ENCODE measurements around the gene PMFBP1. TPM values are rescaled to one million over a fixed set of nuclear protein-coding genes. Genes with fewer than 3 reads are reported as not detected.

Gene PMFBP1
- polyA plus RNA-seq, 1 donor: 4.7 TPM

GRCh38 chr16:72187551-72187950, 15.6 kb upstream of the PMFBP1 start:
- Histone ChIP-seq H3K4me3 (ENCODE audit: low read length) (no peak overlapping the region), H3K27ac (ENCODE audit: low read length) (no peak overlapping the region), H3K36me3 (ENCODE audit: control insufficient read depth, insufficient read depth, low read length) (no peaks in the 10 kb centered on the region), H3K27me3 (ENCODE audit: control insufficient read depth, insufficient read depth, low read length) (no peaks in the 10 kb centered on the region), H3K9me3 (ENCODE audit: control insufficient read depth, low read depth, low read length) (no peaks in the 10 kb centered on the region), H3K4me1 (ENCODE audit: control insufficient read depth, insufficient read depth, low read length) (no peaks in the 10 kb centered on the region)
- DNase-seq: no peak
- no CpG with 5 or more reads among the region's 6 CpGs for WGBS (ENCODE audit: insufficient coverage, low lambda C conversion rate)

GRCh38 chr16:72182976-72183375, 11.0 kb upstream of the PMFBP1 start:
- Histone ChIP-seq H3K4me1 (ENCODE audit: control insufficient read depth, insufficient read depth, low read length) (no peaks in the 10 kb centered on the region), H3K27me3 (ENCODE audit: control insufficient read depth, insufficient read depth, low read length) (no peaks in the 10 kb centered on the region), H3K4me3 (ENCODE audit: low read length) (no peak overlapping the region), H3K36me3 (ENCODE audit: control insufficient read depth, insufficient read depth, low read length) (no peaks in the 10 kb centered on the region), H3K27ac (ENCODE audit: low read length) (no peak overlapping the region), H3K9me3 (ENCODE audit: control insufficient read depth, low read depth, low read length) (no peaks in the 10 kb centered on the region)
- DNase-seq: no peak

GRCh38 chr16:72179204-72179970, 7.4 kb upstream of the PMFBP1 start:
- Histone ChIP-seq H3K27ac (ENCODE audit: low read length) (no peak overlapping the region), H3K4me1 (ENCODE audit: control insufficient read depth, insufficient read depth, low read length) (no peaks in the 10 kb centered on the region), H3K9me3 (ENCODE audit: control insufficient read depth, low read depth, low read length) (no peaks in the 10 kb centered on the region), H3K4me3 (ENCODE audit: low read length) (no peak overlapping the region), H3K36me3 (ENCODE audit: control insufficient read depth, insufficient read depth, low read length) (no peaks in the 10 kb centered on the region), H3K27me3 (ENCODE audit: control insufficient read depth, insufficient read depth, low read length) (no peaks in the 10 kb centered on the region)
- 50% methylated on average over 1 of the region's 5 CpGs for WGBS (ENCODE audit: insufficient coverage, low lambda C conversion rate)
- DNase-seq: peak; percentile 19 to 61

GRCh38 chr16:72174726-72175125, 2.8 kb upstream of the PMFBP1 start:
- Histone ChIP-seq H3K9me3 (ENCODE audit: control insufficient read depth, low read depth, low read length) (no peaks in the 10 kb centered on the region), H3K4me3 (ENCODE audit: low read length) (no peak overlapping the region), H3K4me1 (ENCODE audit: control insufficient read depth, insufficient read depth, low read length) (no peaks in the 10 kb centered on the region), H3K27ac (ENCODE audit: low read length) (no peak overlapping the region), H3K27me3 (ENCODE audit: control insufficient read depth, insufficient read depth, low read length) (no peaks in the 10 kb centered on the region), H3K36me3 (ENCODE audit: control insufficient read depth, insufficient read depth, low read length) (no peaks in the 10 kb centered on the region)
- DNase-seq: no peak
- WGBS (ENCODE audit: insufficient coverage, low lambda C conversion rate): no CpG with 5 or more reads among the region's 2 CpGs

GRCh38 chr16:72173997-72174396, 2.0 kb upstream of the PMFBP1 start:
- H3K4me3 ChIP-seq (ENCODE audit: low read length): no peak overlapping the region
- H3K4me1 ChIP-seq (ENCODE audit: control insufficient read depth, insufficient read depth, low read length): no peaks in the 10 kb centered on the region
- H3K27me3 ChIP-seq (ENCODE audit: control insufficient read depth, insufficient read depth, low read length): no peaks in the 10 kb centered on the region
- WGBS (ENCODE audit: insufficient coverage, low lambda C conversion rate): no CpG with 5 or more reads among the region's 1 CpG
- H3K27ac ChIP-seq (ENCODE audit: low read length): no peak overlapping the region
- DNase-seq: no peak
- H3K36me3 ChIP-seq (ENCODE audit: control insufficient read depth, insufficient read depth, low read length): no peaks in the 10 kb centered on the region
- H3K9me3 ChIP-seq (ENCODE audit: control insufficient read depth, low read depth, low read length): no peaks in the 10 kb centered on the region

- DNase-seq: no peak
- H3K9me3 ChIP-seq (ENCODE audit: control insufficient read depth, low read depth, low read length): no peaks in the 10 kb centered on the region
- H3K4me3 ChIP-seq (ENCODE audit: low read length): no peak overlapping the region
- H3K36me3 ChIP-seq (ENCODE audit: control insufficient read depth, insufficient read depth, low read length): no peaks in the 10 kb centered on the region
- WGBS (ENCODE audit: insufficient coverage, low lambda C conversion rate): no CpG with 5 or more reads among the region's 1 CpG
- H3K4me1 ChIP-seq (ENCODE audit: control insufficient read depth, insufficient read depth, low read length): no peaks in the 10 kb centered on the region
- H3K27ac ChIP-seq (ENCODE audit: low read length): no peak overlapping the region
- H3K27me3 ChIP-seq (ENCODE audit: control insufficient read depth, insufficient read depth, low read length): no peaks in the 10 kb centered on the region
Observed at GRCh38 chr16:72171236-72171635, 719 bp downstream of the PMFBP1 start.

GRCh38 chr16:72169708-72170107, 2.2 kb downstream of the PMFBP1 start:
- H3K27ac ChIP-seq (ENCODE audit: low read length): no peak overlapping the region
- H3K4me3 ChIP-seq (ENCODE audit: low read length): no peak overlapping the region
- no peaks in the 10 kb centered on the region for H3K27me3 ChIP-seq (ENCODE audit: control insufficient read depth, insufficient read depth, low read length)
- no peaks in the 10 kb centered on the region for H3K36me3 ChIP-seq (ENCODE audit: control insufficient read depth, insufficient read depth, low read length)
- no peaks in the 10 kb centered on the region for H3K4me1 ChIP-seq (ENCODE audit: control insufficient read depth, insufficient read depth, low read length)
- WGBS (ENCODE audit: insufficient coverage, low lambda C conversion rate): no CpG with 5 or more reads among the region's 1 CpG
- no peaks in the 10 kb centered on the region for H3K9me3 ChIP-seq (ENCODE audit: control insufficient read depth, low read depth, low read length)
- DNase-seq: no peak

GRCh38 chr16:72168365-72168764, 3.6 kb downstream of the PMFBP1 start:
- no peak overlapping the region for H3K4me3 ChIP-seq (ENCODE audit: low read length)
- no peak for DNase-seq
- 90% methylated on average over 2 of the region's 2 CpGs for WGBS (ENCODE audit: insufficient coverage, low lambda C conversion rate)

GRCh38 chr16:72166954-72167561, 4.9 kb downstream of the PMFBP1 start:
- no peaks in the 10 kb centered on the region for H3K36me3 ChIP-seq (ENCODE audit: control insufficient read depth, insufficient read depth, low read length)
- H3K9me3 ChIP-seq (ENCODE audit: control insufficient read depth, low read depth, low read length): no peaks in the 10 kb centered on the region
- no peak overlapping the region for H3K4me3 ChIP-seq (ENCODE audit: low read length)
- WGBS (ENCODE audit: insufficient coverage, low lambda C conversion rate): no CpG with 5 or more reads among the region's 6 CpGs
- no peak for DNase-seq
- no peaks in the 10 kb centered on the region for H3K4me1 ChIP-seq (ENCODE audit: control insufficient read depth, insufficient read depth, low read length)
- H3K27me3 ChIP-seq (ENCODE audit: control insufficient read depth, insufficient read depth, low read length): no peaks in the 10 kb centered on the region
- no peak overlapping the region for H3K27ac ChIP-seq (ENCODE audit: low read length)

More at GRCh38 chr16:72168365-72168764, 3.6 kb downstream of the PMFBP1 start:
- H3K36me3 ChIP-seq (ENCODE audit: control insufficient read depth, insufficient read depth, low read length): no peaks in the 10 kb centered on the region
- H3K27ac ChIP-seq (ENCODE audit: low read length): no peak overlapping the region
- H3K27me3 ChIP-seq (ENCODE audit: control insufficient read depth, insufficient read depth, low read length): no peaks in the 10 kb centered on the region
- H3K4me1 ChIP-seq (ENCODE audit: control insufficient read depth, insufficient read depth, low read length): no peaks in the 10 kb centered on the region
- H3K9me3 ChIP-seq (ENCODE audit: control insufficient read depth, low read depth, low read length): no peaks in the 10 kb centered on the region

- no peak overlapping the region for H3K4me3 ChIP-seq (ENCODE audit: low read length)
- H3K9me3 ChIP-seq (ENCODE audit: control insufficient read depth, low read depth, low read length): no peaks in the 10 kb centered on the region
- no CpG with 5 or more reads among the region's 2 CpGs for WGBS (ENCODE audit: insufficient coverage, low lambda C conversion rate)
- H3K4me1 ChIP-seq (ENCODE audit: control insufficient read depth, insufficient read depth, low read length): no peaks in the 10 kb centered on the region
- DNase-seq: no peak
- H3K36me3 ChIP-seq (ENCODE audit: control insufficient read depth, insufficient read depth, low read length): no peaks in the 10 kb centered on the region
- no peak overlapping the region for H3K27ac ChIP-seq (ENCODE audit: low read length)
- H3K27me3 ChIP-seq (ENCODE audit: control insufficient read depth, insufficient read depth, low read length): no peaks in the 10 kb centered on the region
Observed at GRCh38 chr16:72166151-72166550, 5.8 kb downstream of the PMFBP1 start.

- Histone ChIP-seq H3K4me3 (ENCODE audit: low read length) (no peak overlapping the region), H3K27me3 (ENCODE audit: control insufficient read depth, insufficient read depth, low read length) (no peaks in the 10 kb centered on the region), H3K4me1 (ENCODE audit: control insufficient read depth, insufficient read depth, low read length) (no peaks in the 10 kb centered on the region), H3K27ac (ENCODE audit: low read length) (no peak overlapping the region), H3K36me3 (ENCODE audit: control insufficient read depth, insufficient read depth, low read length) (no peaks in the 10 kb centered on the region), H3K9me3 (ENCODE audit: control insufficient read depth, low read depth, low read length) (no peaks in the 10 kb centered on the region)
- WGBS (ENCODE audit: insufficient coverage, low lambda C conversion rate): no CpG with 5 or more reads among the region's 5 CpGs
- DNase-seq: no peak
Observed at GRCh38 chr16:72164691-72165090, 7.3 kb downstream of the PMFBP1 start.
